Keratinocyte (primary cell): ENCODE measurements around the gene VILL.

Experiments
- CTCF ChIP-seq, 3 experiments: IDR thresholded peaks in 1 of 3; conservative IDR thresholded peaks in 1 of 3; optimal IDR thresholded peaks in 1 of 3; 2 replicates in 2 of 3; 3 replicates in 1 of 3; pipeline versions ENCODE3 to v1.5.1; 2011; ENCODE audit warnings: low read length in 3 of 3, mild to moderate bottlenecking in 3 of 3, moderate library complexity in 2 of 3, control low read depth in 1 of 3, inconsistent platforms in 1 of 3; ENCODE audit not compliant: insufficient read depth in 2 of 3; ENCODE audit errors: extremely low read depth in 1 of 3
- EZH2 ChIP-seq: IDR thresholded peaks from one replicate; pipeline ENCODE4 v1.6.1; 2012; ENCODE audit warnings: inconsistent platforms, mild to moderate bottlenecking, low read length, moderate library complexity

DNA sequence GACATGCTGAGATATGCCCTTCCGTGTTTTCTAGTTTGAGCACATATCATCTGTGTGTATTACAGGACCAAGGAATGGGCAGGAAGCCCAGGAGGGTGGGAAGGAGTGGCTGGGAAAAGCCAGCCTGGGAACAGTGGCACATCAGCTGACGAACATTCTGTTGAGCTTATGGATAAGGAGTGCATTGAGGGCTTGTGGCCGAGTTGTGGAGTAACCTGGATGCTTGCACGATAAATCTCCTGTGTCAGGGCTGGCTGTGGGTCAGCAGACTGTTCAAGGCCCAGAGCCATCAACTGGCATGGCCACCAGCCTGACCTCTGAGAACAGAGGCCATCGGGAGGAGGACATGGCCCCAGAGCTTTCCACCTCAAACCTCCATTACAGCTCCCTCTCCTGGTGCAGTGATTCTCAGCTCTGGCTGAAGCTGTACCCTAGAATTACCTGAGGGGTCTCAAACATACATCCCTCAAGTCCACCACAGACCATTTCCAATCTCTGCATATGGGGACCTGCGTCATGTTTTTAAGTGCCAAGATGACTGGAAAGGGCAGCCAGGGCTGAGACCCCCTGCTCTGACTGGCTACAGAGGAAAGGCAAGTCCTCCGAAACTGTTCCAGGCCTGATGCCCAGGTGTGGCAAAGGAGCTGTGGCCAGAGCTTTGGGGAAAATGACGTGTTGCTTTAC lies 4.8 kb upstream of the VILL start:
- TF ChIP-seq CTCF (optimal IDR thresholded peaks at IDR 0.05 in 1 of 3, IDR thresholded peaks at IDR 0.05 in 1 of 3, conservative IDR thresholded peaks at IDR 0.05 in 1 of 3; ENCODE audit: extremely low read depth in 1 of 3, insufficient read depth in 2 of 3, low read length in 3 of 3) (no peak), EZH2 (no peak)
